Peyer's patch (tissue), 4 donors: ENCODE data around the gene FAM193A.

Source experiments
- POLR2A ChIP-seq, 2 donors: fragments of 450-650 bp; IDR thresholded peaks; one replicate each; pipeline ENCODE4 v1.5.1; 2017; ENCODE audit warnings: antibody characterized with exemption in 2 of 2, mild to moderate bottlenecking in 2 of 2, moderate library complexity in 2 of 2
- TF ChIP-seq, protein P1 (sequence below), 6 experiments: fragments of 450-650 bp in 4 of 6; fragments of 200-600 bp in 2 of 6; sonication (generic) in 1 of 6; IDR thresholded peaks; one replicate each; pipeline ENCODE4 v1.5.1; 2017 to 2019; ENCODE audit warnings: antibody characterized with exemption in 6 of 6, mild to moderate bottlenecking in 3 of 6, moderate library complexity in 1 of 6

DNA sequence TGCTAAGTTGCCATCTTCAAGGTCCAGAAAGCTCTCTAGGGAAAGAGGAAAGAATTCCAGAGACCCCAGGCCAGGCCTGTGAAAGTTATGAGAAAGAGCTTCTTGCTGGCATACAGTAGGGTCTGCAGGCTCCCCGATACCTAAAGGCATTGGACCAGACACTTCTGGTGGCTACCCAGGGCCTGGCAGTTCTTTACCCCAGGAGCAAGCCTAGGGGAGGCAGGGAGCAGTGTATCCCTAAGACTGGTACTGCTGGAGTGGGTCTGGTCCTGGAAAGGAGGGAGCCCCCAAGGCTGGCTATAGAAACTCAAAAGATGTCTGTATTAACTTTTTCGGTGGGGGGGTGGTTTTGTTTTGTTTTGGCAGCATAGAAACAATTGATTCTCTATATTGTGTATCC lies 19.8 kb upstream of the FAM193A start:
- TF ChIP-seq, protein P1, sequence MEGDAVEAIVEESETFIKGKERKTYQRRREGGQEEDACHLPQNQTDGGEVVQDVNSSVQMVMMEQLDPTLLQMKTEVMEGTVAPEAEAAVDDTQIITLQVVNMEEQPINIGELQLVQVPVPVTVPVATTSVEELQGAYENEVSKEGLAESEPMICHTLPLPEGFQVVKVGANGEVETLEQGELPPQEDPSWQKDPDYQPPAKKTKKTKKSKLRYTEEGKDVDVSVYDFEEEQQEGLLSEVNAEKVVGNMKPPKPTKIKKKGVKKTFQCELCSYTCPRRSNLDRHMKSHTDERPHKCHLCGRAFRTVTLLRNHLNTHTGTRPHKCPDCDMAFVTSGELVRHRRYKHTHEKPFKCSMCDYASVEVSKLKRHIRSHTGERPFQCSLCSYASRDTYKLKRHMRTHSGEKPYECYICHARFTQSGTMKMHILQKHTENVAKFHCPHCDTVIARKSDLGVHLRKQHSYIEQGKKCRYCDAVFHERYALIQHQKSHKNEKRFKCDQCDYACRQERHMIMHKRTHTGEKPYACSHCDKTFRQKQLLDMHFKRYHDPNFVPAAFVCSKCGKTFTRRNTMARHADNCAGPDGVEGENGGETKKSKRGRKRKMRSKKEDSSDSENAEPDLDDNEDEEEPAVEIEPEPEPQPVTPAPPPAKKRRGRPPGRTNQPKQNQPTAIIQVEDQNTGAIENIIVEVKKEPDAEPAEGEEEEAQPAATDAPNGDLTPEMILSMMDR (IDR thresholded peaks at IDR 0.05) = no peak
- no peak for TF ChIP-seq POLR2A (IDR thresholded peaks at IDR 0.05)
